ENCODE measurements around the gene CFAP52. TPM values are rescaled to one million over a fixed set of nuclear protein-coding genes. Genes with fewer than 3 reads are reported as not detected.
"Not testable (repeated sequence)": the region's sequence is repeated elsewhere in the genome, so short reads cannot be mapped to it uniquely, and the experiment has no call there.

CFAP52 gene
- polyA plus RNA-seq, 3 donors: not detected

DNA sequence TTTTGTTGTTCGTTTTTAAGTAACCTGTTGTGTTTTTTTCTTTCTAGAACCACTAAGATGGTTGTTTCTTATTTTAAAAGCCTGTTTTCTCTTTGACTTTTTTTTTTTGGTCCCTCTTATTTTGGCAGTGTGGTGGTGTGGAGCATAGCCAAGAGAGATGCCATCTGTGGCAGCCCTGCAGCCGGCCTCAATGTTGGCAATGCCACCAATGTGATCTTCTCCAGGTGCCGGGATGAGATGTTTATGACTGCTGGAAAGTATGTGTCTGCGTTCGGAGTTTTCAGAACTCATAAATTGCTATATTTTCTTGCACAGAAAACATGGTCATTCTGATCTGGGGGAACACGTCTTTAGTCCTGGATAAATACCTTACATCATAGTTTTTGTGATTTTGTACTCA lies 17.6 kb downstream of the CFAP52 start:
- WGBS (ENCODE audit: insufficient coverage): 93% methylated on average over 3 of the region's 6 CpGs
- Mint-ChIP-seq H3K27me3 (ENCODE audit: low read depth in 3 of 3) (peaks cover 2 to 9% (median 3%) of the 10 kb centered on the region in 3 donors), H3K27ac (no peak overlapping the region)

DNA sequence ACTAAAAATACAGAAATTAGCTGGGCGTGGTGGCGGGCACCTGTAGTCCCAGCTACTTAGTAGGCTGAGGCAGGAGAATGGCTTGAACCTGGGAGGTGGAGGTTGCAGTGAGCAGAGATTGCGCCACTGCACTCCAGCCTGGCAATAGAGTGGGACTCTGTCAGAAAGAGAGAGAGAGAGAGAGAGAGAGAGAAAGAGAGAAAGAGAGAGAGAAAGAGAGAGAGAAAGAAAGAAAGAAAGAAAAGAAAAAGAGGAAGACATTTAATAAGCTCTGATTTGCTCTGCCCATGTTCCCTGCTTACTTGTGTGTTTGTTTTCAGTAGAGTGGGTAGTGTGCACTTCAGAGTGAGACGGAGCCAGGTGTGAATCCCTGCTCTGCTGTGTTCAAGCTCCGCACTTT lies 21.2 kb downstream of the CFAP52 start:
- not testable (repeated sequence) for H3K27ac Mint-ChIP-seq, H3K4me3 Mint-ChIP-seq

More for the DNA sequence above, 17.6 kb downstream of the CFAP52 start:
- H3K4me1 Mint-ChIP-seq: no peaks in the 10 kb centered on the region
- no peak for TF ChIP-seq CTCF (IDR thresholded peaks at IDR 0.05)
- H3K4me3 Mint-ChIP-seq: no peak overlapping the region
- no peaks in the 10 kb centered on the region for H3K9me3 ChIP-seq (replicated peaks in 1 of 2; ENCODE audit: control insufficient read depth in 1 of 2, insufficient read depth in 1 of 2, low read length in 2 of 2)
- no peak overlapping the region for H3K9ac ChIP-seq (ENCODE audit: insufficient read depth, low read length, poor library complexity, severe bottlenecking)
- H2AFZ ChIP-seq (ENCODE audit: insufficient read depth, low read depth, low read length, poor library complexity, severe bottlenecking): no peak overlapping the region
- H3K27me3 ChIP-seq (ENCODE audit: control insufficient read depth in 2 of 2, insufficient read depth in 2 of 2, low read length in 2 of 2): no peaks in the 10 kb centered on the region
- no peak overlapping the region for H3K4me2 ChIP-seq (replicated peaks; ENCODE audit: extremely low read depth, low read length, poor library complexity, severe bottlenecking)
- intact Hi-C loops (cut with micrococcal nuclease): no loop called here
- no peaks in the 10 kb centered on the region for H3K4me1 ChIP-seq (ENCODE audit: control insufficient read depth in 1 of 2, insufficient read depth in 2 of 2, low read length in 2 of 2)
- no peak overlapping the region for H3K4me3 ChIP-seq (replicated peaks in 1 of 3; ENCODE audit: low read depth in 2 of 3, low read length in 3 of 3)
- H3K27ac ChIP-seq (ENCODE audit: low read depth in 1 of 2, low read length in 2 of 2): no peak overlapping the region
- no peaks in the 10 kb centered on the region for H3K36me3 Mint-ChIP-seq
- no peaks in the 10 kb centered on the region for H3K36me3 ChIP-seq (replicated peaks in 1 of 2; ENCODE audit: control insufficient read depth in 1 of 2, insufficient read depth in 2 of 2, low read length in 2 of 2)
- no peaks in the 10 kb centered on the region for H3K79me2 ChIP-seq (ENCODE audit: insufficient read depth, low read length)
- H4K20me1 ChIP-seq (ENCODE audit: insufficient read depth, low read length): no peaks in the 10 kb centered on the region
- no peak for DNase-seq
- H3K9me3 Mint-ChIP-seq: peaks cover 0 to 2% (median 0%) of the 10 kb centered on the region in 7 donors

More for the DNA sequence above, 21.2 kb downstream of the CFAP52 start:
- H3K4me1 ChIP-seq (ENCODE audit: control insufficient read depth in 1 of 2, insufficient read depth in 2 of 2, low read length in 2 of 2); H3K4me1 Mint-ChIP-seq; H3K9me3 ChIP-seq (replicated peaks in 1 of 2; ENCODE audit: control insufficient read depth in 1 of 2, insufficient read depth in 1 of 2, low read length in 2 of 2); H2AFZ ChIP-seq (ENCODE audit: insufficient read depth, low read depth, low read length, poor library complexity, severe bottlenecking); H3K79me2 ChIP-seq (ENCODE audit: insufficient read depth, low read length); H4K20me1 ChIP-seq (ENCODE audit: insufficient read depth, low read length); H3K27ac ChIP-seq (ENCODE audit: low read depth in 1 of 2, low read length in 2 of 2); H3K4me3 ChIP-seq (replicated peaks in 1 of 3; ENCODE audit: low read depth in 2 of 3, low read length in 3 of 3); H3K36me3 ChIP-seq (replicated peaks in 1 of 2; ENCODE audit: control insufficient read depth in 1 of 2, insufficient read depth in 2 of 2, low read length in 2 of 2); H3K9me3 Mint-ChIP-seq; DNase-seq; H3K36me3 Mint-ChIP-seq; H3K27me3 ChIP-seq (ENCODE audit: control insufficient read depth in 2 of 2, insufficient read depth in 2 of 2, low read length in 2 of 2); H3K9ac ChIP-seq (ENCODE audit: insufficient read depth, low read length, poor library complexity, severe bottlenecking); H3K4me2 ChIP-seq (replicated peaks; ENCODE audit: extremely low read depth, low read length, poor library complexity, severe bottlenecking); intact Hi-C loops (cut with micrococcal nuclease): not testable (repeated sequence)
- peaks cover 5 to 11% (median 6%) of the 10 kb centered on the region in 3 donors for H3K27me3 Mint-ChIP-seq (ENCODE audit: low read depth in 3 of 3)
- 100% methylated on average over 2 of the region's 5 CpGs for WGBS (ENCODE audit: insufficient coverage)

All from CD14-positive monocyte (primary cell).